ENCODE data around the gene SLC35B2.
A peak's percentile ranks its signal among the peaks of the same experiment; 100 is the strongest.

Gene SLC35B2

GRCh38 chr6:44285552-44286284 is 28.4 kb upstream of the SLC35B2 start:
- DNase-seq: no peak

GRCh38 chr6:44284867-44285266 is 27.5 kb upstream of the SLC35B2 start:
- no peak for DNase-seq

- no peak for DNase-seq
Measured at GRCh38 chr6:44284121-44284520, 26.8 kb upstream of the SLC35B2 start.

GRCh38 chr6:44278774-44279697 is 21.7 kb upstream of the SLC35B2 start:
- DNase-seq: no peak

- no peak for DNase-seq
Measured at GRCh38 chr6:44278315-44278714, 21.0 kb upstream of the SLC35B2 start.

GRCh38 chr6:44277763-44278162 is 20.4 kb upstream of the SLC35B2 start:
- no peak for DNase-seq

GRCh38 chr6:44276667-44277640 is 19.6 kb upstream of the SLC35B2 start:
- no peak for DNase-seq

- peak; percentile 34 for DNase-seq
Measured at GRCh38 chr6:44275749-44276648, 18.7 kb upstream of the SLC35B2 start.

GRCh38 chr6:44275271-44275748 is 18.0 kb upstream of the SLC35B2 start:
- no peak for DNase-seq

- DNase-seq: no peak
Measured at GRCh38 chr6:44273617-44274016, 16.3 kb upstream of the SLC35B2 start.

GRCh38 chr6:44272999-44273566 is 15.8 kb upstream of the SLC35B2 start:
- DNase-seq: no peak

GRCh38 chr6:44272529-44272928 is 15.2 kb upstream of the SLC35B2 start:
- no peak for DNase-seq

GRCh38 chr6:44271914-44272313 is 14.6 kb upstream of the SLC35B2 start:
- DNase-seq: no peak

- DNase-seq: no peak
Measured at GRCh38 chr6:44271406-44271723, 14.0 kb upstream of the SLC35B2 start.

GRCh38 chr6:44270526-44271405 is 13.4 kb upstream of the SLC35B2 start:
- DNase-seq: no peak

GRCh38 chr6:44269921-44270525 is 12.7 kb upstream of the SLC35B2 start, which contains the start of gene TMEM151B:
Gene TMEM151B, plus strand, starts transcription at chr6:44270450. Its CDS starts 293 bp downstream, at chr6:44270743.
- no peak for DNase-seq

- DNase-seq: no peak
Measured at GRCh38 chr6:44269178-44269920, 12.0 kb upstream of the SLC35B2 start.

GRCh38 chr6:44268095-44268628 is 10.8 kb upstream of the SLC35B2 start:
- DNase-seq: peak; percentile 68

GRCh38 chr6:44267252-44267651 is 9.9 kb upstream of the SLC35B2 start:
- no peak for DNase-seq
